Esophagus squamous epithelium (tissue), 4 donors: ENCODE results near the gene GPC6.

Experiments used
- CTCF ChIP-seq, 6 experiments: fragments of 450-650 bp in 4 of 6; fragments of 200-600 bp in 2 of 6; sonication (generic) in 2 of 6; IDR thresholded peaks; one replicate each; pipeline ENCODE4 v1.5.1; 2016 to 2019; ENCODE audit warnings: antibody characterized with exemption in 6 of 6, mild to moderate bottlenecking in 4 of 6, moderate library complexity in 4 of 6
- POLR2A ChIP-seq, 4 donors: fragments of 450-650 bp; IDR thresholded peaks; one replicate each; pipeline ENCODE4 v1.6.1; 2017; ENCODE audit warnings: antibody characterized with exemption in 4 of 4, mild to moderate bottlenecking in 4 of 4, moderate library complexity in 3 of 4

GRCh38 chr13:93413972-93414717 lies 187.5 kb downstream of the GPC6 start:
- TF ChIP-seq CTCF (IDR thresholded peaks at IDR 0.05) = no peak
- TF ChIP-seq POLR2A (IDR thresholded peaks at IDR 0.05) = no peak
